Activated CD4-positive, alpha-beta T cell treated with anti-CD3 and anti-CD28 coated beads for 4 hours (primary cell): ENCODE measurements around the gene CARM1.
"Not testable (repeated sequence)": the region's sequence is repeated elsewhere in the genome, so short reads cannot be mapped to it uniquely, and the experiment has no call there.

ENCODE experiments used
- DNase-seq, 2 donors: peaks; one replicate each; pipeline ENCODE4 v3.0.0-alpha.2; 2020

The CARM1 gene

DNA sequence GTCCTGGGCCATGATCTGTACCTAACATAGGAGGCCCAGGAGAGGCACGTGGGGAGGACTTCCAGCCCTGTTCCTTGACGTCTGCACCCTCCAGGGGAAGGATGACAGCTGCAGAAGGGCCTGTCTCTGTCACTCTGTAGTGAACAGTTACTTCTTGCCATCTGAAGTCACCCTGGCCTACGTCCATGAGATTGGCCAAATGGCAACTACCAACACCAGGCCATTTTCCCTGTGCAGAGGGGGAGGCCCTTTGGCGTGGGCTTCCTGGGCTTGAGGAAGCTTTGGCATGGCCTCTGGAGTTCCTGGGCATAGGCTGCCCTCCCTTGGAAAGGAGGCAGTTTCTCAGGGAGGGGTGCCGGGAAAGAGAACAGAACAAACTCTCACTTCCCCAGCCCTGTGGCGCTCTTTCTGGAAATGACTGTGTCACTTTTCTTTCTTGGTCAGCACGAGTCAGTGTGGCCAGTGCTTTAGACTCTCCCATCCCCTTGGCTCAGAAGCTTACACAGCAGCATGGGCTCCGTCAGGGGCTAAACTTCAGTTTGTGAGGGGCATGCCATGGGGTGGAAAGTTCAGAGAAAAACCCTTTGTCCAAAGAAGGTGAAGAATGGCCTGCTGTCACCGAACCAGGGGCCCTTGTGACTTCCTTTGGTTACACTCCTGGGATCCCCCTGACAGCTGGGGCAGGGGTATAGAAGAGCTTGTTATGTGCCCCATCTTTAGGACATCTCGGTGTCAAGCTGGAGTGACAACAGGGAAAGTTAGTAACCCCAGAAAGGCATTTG is 5.3 kb downstream of the CARM1 start:
- DNase-seq: no peak

DNA sequence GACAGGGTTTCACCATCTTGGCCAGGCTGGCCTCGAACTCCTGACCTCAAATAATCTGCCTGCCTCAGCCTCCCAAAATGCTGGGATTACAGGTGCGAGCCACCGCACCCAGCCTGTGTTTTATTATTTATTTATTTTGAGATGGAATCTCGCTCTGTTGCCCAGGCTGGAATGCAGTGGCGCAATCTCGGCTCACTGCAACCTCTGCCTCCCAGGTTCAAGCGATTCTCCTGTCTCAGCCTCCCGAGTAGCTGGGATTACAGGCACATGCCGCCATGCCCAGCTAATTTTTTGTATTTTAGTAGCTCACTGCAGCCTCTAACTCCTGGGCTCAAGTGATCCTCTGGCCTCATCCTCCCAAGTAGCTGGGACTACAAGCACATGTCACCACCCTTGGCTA is 6.3 kb downstream of the CARM1 start:
- DNase-seq: not testable (repeated sequence)

DNA sequence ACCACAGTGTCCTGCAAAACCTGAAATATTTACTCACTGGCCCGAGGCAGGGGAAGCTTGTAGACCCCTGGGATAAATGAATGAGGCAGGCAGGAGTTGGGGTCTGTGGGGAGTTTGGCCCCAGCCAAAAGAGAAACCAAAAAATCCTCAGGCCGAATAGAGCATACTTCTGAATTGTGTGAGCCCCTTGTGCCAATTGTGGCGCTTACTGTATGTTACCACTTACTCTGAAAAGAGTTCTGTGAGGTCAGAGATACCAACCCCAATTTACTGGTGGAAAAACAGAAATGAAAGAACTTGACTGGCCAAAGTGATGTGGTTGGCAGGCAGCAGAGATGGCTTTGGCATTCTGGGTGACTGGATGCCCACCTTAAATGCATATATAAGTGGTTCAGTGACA is 6.9 kb downstream of the CARM1 start:
- no peak for DNase-seq

DNA sequence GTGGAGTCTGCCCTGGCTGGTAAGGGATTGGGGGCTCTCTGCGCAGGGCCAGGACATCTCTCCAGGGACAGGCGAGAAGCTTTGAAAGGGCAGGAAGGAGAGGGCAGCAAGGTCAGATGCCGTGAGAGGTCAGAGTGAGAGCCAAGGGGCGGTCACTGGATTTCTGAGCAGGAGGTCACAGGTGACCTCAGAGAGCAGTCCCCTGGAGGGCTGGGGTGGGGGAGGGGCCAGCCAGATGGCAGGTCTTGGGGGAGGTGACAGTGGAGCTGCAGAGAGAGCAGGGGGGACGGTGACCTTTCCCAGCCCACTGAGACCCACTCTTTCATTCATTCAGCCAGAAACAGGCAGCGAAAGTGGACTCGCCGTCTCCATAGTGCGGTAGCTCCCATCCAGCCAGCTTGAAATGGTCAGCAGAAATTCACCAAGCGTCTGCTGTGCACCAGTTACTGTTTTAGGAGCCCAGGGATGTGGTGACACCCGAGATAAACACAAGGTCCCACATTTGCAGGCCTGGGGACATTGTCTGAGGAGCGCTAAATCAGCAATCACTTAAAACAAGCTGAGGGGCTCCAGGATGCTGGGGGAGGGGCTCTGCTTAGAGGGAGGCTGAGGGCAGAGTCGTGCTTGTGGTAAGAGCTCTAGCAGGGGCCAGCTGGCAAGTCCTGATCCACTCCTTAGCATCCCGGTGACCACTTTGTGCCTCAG is 10.2 kb downstream of the CARM1 start:
- no peak for DNase-seq

DNA sequence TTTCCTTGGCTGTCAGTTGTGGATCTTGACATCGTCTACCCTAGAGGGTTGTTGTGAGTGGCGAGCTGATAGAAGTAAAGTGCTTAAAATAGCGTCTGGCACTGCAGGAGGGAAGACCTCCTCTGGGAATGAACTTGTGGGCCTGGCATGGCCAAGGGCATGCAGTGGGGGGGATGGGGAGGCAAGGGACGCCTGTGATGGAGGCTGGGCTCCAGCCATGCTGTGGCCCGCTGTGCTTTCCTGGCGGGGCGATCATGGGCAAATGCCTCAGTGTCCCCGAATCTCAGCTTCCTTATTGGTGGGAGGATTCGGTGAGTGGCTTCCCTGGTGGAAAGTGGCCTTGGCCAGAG is 10.7 kb downstream of the CARM1 start:
- no peak for DNase-seq

DNA sequence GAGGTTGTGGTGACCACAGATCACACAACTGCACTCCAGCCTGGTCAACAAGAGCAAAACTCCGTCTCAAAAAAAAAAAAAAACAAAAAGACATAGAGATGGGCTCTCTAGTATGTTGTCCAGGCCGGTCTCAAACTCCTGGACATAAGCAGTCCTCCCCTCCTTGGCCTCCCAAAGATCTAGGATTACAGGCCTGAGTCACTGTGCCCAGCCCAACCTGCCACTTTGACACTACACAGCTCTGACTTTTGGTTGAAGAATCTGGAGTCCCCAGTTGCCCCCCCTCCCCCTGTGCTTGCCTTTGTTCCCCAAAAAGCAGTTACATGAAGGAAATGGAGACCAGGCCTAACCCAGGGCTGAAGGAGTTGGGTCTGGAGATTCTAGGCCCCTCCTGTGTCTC is 12.9 kb downstream of the CARM1 start:
- no peak for DNase-seq

DNA sequence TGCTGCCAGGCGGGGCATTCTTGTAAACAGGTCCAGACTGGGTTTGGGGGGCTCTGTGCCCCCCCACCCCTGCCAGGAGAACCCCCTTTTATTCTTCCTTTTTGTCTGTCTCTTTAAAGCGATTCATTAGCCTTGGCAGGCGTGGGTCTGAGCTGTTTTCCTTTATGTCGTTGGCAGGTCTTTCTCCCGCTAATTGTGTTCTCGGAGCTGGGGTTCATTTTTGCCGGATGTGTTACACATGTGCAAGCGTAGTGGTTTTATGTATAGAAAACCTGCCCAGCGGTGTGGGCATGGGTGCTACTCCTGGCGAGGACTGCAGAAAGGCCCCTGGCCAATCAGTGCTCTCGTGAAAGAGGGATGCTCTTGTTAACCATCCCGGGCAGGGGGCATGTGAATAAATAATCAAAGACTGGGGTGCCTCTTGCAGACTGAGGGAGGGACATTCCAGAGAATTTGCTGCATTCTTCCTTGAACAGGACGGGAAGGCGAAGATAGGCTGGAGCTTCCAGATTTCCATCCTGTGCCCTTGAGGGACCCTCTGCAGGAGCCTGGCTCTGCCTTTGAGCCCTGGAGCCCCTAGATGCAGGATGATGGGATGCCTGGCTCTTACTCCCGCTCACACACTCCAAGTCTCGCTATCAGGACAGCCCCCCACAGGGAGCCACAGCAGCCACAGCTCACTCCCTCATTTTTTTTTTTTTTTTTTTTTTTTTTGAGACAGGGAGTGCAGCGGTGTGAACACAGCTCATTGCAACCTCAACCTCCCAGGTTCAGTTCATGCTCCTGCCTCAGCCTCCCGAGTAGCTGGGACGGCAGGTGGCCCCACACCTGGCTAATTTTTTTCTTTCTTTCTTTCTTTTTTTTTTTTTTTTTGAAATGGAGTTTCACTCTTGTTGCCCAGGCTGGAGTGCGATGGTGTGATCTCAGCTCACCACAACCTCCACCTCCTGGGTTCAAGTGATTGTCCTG is 14.1 kb downstream of the CARM1 start:
- no peak for DNase-seq

DNA sequence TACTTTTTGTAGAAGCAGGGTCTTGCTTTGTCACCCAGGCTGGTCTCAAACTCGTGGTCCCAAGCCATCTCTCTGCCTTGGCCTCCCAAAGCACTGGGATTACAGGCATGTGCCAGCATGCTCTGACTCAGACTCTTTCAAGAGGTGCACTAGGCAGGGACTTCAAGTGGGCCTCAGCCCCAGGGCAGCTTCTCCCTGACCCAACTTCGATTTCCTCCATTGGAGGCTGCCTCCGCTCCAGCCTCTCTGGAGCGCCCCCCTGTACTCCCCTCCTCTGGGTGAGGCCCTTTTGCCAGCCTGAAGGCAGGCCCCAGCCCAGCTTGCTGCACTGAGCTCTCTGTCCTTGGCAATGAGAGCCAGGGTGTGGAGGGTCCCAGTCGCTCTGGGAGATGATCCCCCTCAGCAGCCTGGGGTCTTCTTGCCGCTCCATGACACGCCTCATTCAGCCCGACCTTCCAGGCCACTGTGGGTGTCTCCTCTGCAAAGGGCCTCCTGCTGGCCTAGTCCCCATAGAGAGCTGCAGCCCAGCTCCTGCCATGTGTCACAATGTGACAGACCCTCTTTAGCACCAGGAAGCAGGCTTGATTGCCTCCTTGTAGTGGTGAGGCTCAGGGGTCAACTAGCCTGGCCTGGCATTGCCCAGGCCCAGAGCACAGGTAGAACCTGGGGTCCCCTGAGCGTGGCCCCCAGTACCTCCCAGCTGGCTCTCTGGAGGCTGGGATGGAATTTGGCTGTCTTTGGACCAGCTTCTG is 16.4 kb downstream of the CARM1 start:
- no peak for DNase-seq

DNA sequence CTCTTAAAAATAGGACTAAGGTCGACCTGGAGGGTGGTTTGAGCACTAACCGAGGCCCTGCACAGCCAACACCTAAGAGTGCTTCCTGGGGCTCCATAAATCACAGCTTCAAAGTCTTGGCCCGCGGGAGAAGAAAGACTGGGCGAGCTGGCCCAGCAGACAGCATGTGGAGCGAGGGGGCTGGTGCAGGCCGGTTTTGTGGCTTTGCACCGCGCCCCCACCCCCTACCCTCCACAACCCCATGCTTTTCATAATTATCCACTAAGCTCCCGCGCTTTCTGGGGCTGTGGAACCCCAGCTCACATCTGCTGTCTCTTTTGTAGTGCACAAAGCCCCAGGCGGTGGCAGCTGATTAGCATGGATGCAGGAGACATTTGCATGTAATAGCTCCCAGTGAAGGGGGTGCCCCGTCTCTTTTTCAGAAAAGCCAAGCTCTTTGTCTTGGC is 17.1 kb downstream of the CARM1 start:
- no peak for DNase-seq

DNA sequence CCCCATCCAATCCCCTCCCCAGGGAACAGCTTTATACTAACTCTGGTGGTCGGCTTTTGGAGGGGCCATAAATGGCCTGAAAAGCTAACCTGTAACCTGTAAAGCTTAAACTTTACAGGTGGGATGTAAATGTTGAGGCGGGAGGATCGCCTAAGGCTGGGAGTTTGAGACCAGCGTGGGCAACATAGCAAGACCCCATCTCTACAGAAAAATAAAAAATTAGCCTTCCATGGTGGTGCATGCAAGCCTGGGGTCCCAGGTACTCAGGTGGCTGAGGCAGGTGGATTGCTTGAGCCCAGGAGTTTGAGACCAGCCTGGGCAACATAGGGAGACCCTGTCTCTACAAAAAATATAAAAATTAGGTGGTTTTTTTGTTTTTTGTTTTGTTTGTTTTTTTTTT is 18.5 kb downstream of the CARM1 start:
- no peak for DNase-seq

DNA sequence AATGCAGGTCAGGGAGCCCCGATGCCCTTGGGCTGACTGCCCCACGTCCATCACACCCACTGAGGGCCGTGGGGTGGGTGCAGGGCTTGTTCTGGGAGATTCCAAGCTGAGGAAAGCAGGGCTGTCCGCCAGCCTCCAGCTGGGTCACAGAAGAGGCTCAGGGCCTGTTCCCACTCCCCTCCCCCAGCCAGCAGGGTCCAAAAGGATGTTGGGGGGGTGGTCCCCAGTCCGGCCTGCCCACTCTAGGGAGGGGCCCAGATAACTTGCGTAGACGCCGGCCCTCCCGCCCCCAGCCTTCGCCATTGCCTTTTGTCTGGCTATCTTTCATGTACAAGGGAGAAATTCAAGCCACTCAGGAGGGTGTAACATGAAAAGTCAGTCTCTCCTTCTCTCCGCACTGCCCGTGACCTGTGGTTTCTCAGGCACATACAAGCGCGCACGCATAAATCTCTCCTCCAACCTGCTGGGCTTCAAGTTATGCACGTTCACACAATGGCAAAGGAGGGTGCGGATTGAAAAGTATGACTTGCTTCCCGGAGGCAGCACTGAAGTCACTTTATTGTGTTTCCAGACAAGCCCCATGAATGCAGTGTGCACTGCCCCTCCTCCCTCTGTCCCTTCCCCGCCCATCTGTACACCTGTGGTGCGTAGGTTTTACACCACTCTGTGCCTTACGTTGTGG is 20.2 kb downstream of the CARM1 start:
- DNase-seq: no peak

DNA sequence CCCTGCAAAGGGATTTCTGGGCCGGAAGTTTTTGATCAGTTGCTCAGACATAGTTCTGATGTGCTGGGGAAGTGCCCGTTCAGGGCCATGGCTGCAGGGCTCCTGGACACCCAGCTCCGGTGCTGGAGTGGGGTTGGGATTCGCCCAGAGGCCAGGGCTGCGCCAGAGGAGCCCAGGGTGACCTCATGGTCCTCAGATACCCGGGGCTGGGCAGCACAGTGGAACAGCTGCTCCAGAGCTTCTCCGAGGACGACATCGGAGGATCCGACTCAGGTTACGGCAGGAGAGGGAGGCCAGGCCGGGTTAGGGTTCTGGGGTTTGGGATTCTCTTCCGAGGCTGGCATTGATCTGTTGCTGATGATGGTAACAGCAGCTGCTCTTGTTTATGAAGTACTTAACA is 20.9 kb downstream of the CARM1 start:
- no peak for DNase-seq

DNA sequence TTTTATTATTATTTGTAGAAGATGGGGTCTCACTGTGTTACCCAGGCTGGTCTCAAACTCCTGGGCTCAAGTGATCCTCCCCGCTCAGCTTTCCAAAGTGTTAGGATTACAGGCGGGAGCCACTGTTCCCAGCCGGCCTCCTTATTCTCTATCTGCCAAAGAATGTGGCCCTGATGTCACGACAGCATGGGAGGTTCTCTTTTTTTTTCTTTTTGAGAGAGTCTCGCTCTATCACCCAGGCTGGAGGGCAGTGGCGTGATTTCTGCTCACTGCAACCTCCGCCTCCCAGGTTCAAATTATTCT is 23.5 kb downstream of the CARM1 start:
- DNase-seq: no peak

DNA sequence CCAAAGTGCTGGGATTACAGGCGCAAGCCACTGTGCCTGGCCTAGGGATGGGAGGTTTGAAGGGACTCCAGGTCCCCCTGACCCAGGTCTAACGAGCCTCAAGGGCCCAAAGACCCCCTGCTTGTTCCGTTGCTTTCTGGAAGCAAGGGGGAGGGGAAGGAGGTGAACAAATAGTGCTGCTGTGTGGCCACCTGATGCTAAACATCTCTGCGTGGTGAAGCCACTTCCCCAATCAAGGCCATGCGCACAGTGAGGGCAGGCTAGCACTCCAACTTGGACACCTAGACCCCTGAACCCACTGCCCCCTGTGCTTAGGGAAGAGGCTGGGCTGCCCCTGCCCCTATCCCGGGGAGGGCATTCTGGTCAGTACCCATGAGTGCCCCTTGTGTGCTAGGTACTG is 24.0 kb downstream of the CARM1 start:
- DNase-seq: no peak

DNA sequence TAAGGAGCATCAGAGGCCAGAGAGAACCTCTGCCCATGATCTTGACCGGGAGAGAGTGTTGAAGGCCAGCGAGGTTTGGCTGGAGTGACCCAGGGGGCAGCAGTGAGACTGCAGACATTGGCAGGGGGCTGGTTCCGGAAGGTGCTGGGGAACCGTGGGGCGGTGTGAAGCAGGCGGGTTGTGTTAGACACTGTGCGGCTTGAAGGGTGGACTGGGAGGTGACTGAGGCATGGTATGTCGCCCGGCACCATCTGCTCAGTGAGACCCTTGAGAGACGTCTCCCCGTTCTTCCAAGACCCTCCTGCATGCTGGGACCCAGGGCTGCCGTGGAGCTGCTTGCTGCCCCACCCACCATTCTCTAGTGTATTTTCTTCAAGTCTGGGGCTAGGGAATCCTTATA is 24.6 kb downstream of the CARM1 start:
- DNase-seq: no peak

DNA sequence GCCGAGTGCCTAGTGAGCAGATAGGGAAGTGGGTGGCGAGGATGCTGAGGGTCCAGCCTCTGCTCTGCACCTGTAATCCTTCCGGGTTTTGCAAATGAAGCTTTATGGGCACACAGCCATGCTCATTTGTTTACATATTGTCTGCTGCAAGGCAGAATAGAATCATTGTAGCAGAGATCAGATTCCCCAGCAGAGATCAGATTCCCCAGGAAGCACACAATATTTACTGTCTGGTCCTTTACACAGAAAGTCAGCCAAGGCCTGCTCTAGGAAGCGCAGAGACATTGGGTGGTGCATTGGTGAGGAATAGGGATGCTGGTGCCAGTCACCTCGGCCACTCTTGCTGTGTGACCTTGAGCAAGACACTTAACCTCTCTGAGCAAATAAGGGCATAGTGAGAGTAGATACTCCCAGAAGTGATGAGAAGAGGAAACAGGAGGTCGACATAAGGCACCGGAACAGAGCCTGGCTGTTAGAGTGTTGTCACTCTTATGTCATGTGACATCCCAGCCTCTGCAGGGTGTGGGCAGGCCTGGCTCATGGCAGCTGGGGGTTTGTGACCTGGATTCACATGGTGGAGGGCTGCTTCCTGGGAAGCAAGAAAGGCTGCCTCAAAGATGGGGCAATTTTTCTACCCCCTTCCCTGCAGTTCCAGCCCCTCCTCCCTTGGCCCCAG is 25.6 kb downstream of the CARM1 start:
- DNase-seq: no peak

DNA sequence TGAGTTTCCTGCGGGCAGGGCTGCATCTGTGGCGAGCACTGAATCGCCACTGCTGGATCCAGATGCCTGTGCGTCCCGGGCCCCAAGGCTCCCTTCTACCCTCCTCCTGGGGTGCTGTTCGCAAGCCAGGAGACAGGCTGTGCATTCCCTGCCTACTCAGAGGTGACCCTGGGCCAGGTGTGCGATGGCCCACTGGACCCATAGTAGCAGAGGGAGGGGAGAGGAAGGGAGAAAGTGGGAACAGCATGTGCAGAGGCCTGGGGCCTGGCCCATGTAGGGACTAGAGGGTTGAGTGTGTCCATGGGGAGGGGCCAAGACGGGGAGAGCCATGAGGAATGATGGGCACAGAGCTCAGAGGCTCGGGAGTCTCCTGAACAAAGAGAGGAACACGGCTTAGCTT is 27.3 kb downstream of the CARM1 start:
- DNase-seq: no peak

DNA sequence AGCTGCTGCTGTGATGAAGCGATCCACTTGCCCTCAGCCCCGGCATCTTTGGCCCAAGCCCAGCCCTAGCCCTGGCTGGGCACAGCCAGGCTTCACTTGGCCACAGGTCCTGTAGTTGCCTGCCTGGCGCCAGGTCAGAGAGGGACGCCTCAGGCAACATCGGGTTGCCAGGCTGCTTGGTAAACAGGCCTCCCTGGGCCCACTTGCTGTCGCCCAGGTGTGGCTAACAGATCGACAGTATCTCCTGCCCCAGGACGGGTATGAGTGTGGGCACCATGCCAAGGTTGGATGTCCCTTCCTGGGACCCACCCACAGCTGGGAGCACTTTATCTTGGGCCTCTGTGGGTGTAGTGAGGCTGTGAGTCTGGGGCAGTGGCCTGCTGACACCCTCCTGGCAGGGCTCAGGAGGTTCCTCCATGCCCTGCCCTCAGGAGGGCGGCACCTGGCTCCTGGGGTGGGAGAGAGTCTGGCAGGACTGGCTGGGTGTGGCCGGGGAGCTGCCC is 27.8 kb downstream of the CARM1 start:
- DNase-seq: no peak

DNA sequence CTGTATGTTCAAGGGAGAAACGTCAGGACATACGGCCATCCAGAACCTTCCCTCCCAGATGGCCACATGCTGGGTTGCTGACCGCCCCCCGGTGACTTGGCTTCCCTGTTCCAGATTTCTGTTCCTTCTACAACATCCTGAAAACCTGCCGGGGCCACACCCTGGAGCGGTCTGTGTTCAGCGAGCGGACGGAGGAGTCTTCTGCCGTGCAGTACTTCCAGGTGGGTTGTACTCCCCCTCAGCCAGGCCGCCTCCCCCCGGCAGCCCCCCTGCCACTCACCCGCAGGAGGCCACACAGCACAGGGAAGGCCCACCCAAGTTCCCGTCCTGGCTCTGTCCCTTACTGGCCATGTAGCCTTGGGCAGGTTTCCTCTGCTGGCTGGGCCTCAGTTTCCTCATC is 36.6 kb downstream of the CARM1 start:
- DNase-seq: no peak

DNA sequence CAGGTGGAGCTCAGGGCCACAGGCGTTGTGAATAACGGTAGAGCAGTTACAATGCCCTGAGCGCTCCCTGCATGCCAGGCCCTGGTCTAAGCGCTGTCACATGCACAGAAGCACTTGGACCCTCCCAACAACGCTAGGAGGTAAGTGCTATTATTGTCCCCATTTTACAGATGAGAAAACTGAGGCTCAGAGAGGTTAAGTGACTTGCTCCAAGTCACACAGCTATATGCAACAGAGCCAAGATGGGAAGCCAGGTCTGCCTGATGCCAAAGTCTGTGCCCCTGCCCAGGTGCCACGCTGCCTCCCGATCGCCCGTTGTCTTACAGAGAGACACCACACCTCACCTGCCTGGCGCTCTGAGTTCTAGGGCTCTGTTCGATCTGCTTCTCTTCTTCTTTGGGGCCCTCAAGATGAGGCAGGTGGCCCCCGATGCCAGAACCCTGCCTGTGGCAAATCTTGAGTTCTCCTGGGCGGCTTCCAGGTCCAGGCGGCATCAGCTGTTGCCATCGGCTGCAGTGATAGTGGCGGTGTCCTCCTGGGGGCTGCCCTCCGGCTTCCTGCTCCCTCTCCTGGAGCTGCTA is 37.1 kb downstream of the CARM1 start:
- no peak for DNase-seq
